HG02840 (cell line): ENCODE results near the gene JPH2.

Experiments
- ATAC-seq: cut with Tn5 transposase; IDR thresholded peaks from one replicate; pipeline ENCODE4 v1.9.1; 2021; ENCODE audit warnings: mild to moderate bottlenecking, moderate library complexity, moderate number of reproducible peaks; ENCODE audit not compliant: unreplicated experiment, low FRiP score

The JPH2 gene

GRCh38 chr20:44083220-44083933 is 103.6 kb downstream of the JPH2 start:
- ATAC-seq = no peak

GRCh38 chr20:44081888-44082287 is 105.1 kb downstream of the JPH2 start:
- ATAC-seq = no peak

- ATAC-seq = no peak
These were observed 105.5 kb downstream of the JPH2 start for GRCh38 chr20:44081476-44081875.

GRCh38 chr20:44080646-44081267 is 106.2 kb downstream of the JPH2 start:
- ATAC-seq = no peak

GRCh38 chr20:44080064-44080463 is 106.9 kb downstream of the JPH2 start:
- no peak for ATAC-seq

- ATAC-seq = no peak
These were observed 107.7 kb downstream of the JPH2 start for GRCh38 chr20:44079291-44079690.

- no peak for ATAC-seq
These were observed 111.1 kb downstream of the JPH2 start for GRCh38 chr20:44075950-44076232.

GRCh38 chr20:44075191-44075949 is 111.6 kb downstream of the JPH2 start:
- no peak for ATAC-seq

GRCh38 chr20:44074252-44075151 is 112.5 kb downstream of the JPH2 start:
- ATAC-seq = no peak

GRCh38 chr20:44073675-44074071 is 113.3 kb downstream of the JPH2 start:
- no peak for ATAC-seq

- ATAC-seq = no peak
These were observed 113.8 kb downstream of the JPH2 start for GRCh38 chr20:44073011-44073674.

- no peak for ATAC-seq
These were observed 114.6 kb downstream of the JPH2 start for GRCh38 chr20:44072384-44072783.

GRCh38 chr20:44071526-44072111 is 115.4 kb downstream of the JPH2 start:
- ATAC-seq = no peak

GRCh38 chr20:44071057-44071456 is 115.9 kb downstream of the JPH2 start:
- ATAC-seq = no peak

GRCh38 chr20:44070139-44070900 is 116.7 kb downstream of the JPH2 start:
- no peak for ATAC-seq

- ATAC-seq = no peak
These were observed 117.6 kb downstream of the JPH2 start for GRCh38 chr20:44069203-44070011.

- no peak for ATAC-seq
These were observed 118.4 kb downstream of the JPH2 start for GRCh38 chr20:44068316-44069201.
